GM10248 (cell line): ENCODE data around the gene KIF26B.

Experiments used
- CTCF ChIA-PET: fragments of 300-600 bp; sonication (Branson Sonifier 250); formaldehyde crosslinking; extraction: SDS; loops from one replicate; lab custom pipeline; 2021; ENCODE audit warnings: antibody characterized with exemption; lab: Yijun Ruan, JAX
- POLR2A ChIA-PET: fragments of 350-650 bp; sonication (Branson Sonifier 250); formaldehyde crosslinking; extraction: SDS; loops from one replicate; lab custom pipeline; 2020; ENCODE audit warnings: antibody characterized with exemption; lab: Yijun Ruan, JAX
- DNase-seq: peaks from one replicate; pipeline ENCODE4 v3.0.0; 2012; ENCODE audit errors: extremely low spot score
- TF ChIP-seq, protein P1 (sequence below): IDR thresholded peaks from 2 replicates; pipeline ENCODE4 v1.5.1; 2012; ENCODE audit warnings: mild to moderate bottlenecking, low read depth; ENCODE audit errors: extremely low read depth, missing control alignments, control extremely low read depth

KIF26B gene

GRCh38 chr1:245673881-245674414 is 519.2 kb downstream of the KIF26B start:
- ChIA-PET CTCF (interaction anchor here (1.3 kb wide), 1 partner anchor 9 kb away, joined by 6 read pairs; no protein-coding TSS in a partner anchor), POLR2A (no interaction called here)
- DNase-seq: no peak
- TF ChIP-seq, protein P1, sequence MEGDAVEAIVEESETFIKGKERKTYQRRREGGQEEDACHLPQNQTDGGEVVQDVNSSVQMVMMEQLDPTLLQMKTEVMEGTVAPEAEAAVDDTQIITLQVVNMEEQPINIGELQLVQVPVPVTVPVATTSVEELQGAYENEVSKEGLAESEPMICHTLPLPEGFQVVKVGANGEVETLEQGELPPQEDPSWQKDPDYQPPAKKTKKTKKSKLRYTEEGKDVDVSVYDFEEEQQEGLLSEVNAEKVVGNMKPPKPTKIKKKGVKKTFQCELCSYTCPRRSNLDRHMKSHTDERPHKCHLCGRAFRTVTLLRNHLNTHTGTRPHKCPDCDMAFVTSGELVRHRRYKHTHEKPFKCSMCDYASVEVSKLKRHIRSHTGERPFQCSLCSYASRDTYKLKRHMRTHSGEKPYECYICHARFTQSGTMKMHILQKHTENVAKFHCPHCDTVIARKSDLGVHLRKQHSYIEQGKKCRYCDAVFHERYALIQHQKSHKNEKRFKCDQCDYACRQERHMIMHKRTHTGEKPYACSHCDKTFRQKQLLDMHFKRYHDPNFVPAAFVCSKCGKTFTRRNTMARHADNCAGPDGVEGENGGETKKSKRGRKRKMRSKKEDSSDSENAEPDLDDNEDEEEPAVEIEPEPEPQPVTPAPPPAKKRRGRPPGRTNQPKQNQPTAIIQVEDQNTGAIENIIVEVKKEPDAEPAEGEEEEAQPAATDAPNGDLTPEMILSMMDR: no peak

DNA sequence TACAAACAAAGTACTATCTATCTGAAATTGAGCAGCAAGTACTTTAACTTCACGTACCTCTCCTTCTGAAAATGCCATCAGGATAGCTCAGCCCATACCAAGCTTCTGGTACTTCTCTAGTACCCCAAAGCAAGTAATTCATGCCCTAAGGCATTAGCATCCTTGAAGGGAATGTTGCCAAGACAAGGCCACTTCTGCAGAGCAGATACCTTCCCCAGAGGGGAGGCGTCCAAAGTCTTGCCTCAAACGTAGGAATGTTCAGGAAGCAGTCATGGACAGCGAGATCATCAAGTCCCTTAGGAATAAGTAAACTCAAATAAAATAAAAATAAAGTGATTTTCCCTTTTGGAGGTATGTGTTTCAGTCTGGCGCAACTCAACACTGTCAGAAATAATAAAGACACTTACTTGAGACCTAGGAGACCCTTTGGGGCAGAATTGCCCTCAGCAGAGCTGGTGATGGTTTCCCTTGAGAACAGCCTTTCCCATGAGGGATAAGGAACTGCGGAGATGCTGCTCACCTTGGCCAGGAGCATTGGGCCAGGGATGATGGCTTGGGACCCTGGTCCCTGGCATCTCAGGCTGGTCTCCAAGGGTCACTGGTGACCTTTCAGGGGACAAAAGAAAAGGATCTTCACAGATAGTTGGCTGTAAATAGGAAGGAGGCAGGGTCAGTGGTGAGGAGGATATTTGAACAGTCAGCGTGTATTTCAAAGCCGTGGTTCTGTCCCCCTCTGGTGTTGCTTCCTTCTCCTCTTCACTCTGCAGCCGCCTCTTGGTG is 522.9 kb downstream of the KIF26B start:
- TF ChIP-seq, protein P1: no peak
- DNase-seq: no peak
- POLR2A ChIA-PET: no interaction called here
- CTCF ChIA-PET: interaction anchor here (2.9 kb wide), 1 partner anchor 11 kb away, joined by 10 read pairs; no protein-coding TSS in a partner anchor

GRCh38 chr1:245678860-245679411 is 524.2 kb downstream of the KIF26B start:
- ChIA-PET POLR2A (no interaction called here), CTCF (no interaction called here)
- TF ChIP-seq, protein P1: no peak
- no peak for DNase-seq

DNA sequence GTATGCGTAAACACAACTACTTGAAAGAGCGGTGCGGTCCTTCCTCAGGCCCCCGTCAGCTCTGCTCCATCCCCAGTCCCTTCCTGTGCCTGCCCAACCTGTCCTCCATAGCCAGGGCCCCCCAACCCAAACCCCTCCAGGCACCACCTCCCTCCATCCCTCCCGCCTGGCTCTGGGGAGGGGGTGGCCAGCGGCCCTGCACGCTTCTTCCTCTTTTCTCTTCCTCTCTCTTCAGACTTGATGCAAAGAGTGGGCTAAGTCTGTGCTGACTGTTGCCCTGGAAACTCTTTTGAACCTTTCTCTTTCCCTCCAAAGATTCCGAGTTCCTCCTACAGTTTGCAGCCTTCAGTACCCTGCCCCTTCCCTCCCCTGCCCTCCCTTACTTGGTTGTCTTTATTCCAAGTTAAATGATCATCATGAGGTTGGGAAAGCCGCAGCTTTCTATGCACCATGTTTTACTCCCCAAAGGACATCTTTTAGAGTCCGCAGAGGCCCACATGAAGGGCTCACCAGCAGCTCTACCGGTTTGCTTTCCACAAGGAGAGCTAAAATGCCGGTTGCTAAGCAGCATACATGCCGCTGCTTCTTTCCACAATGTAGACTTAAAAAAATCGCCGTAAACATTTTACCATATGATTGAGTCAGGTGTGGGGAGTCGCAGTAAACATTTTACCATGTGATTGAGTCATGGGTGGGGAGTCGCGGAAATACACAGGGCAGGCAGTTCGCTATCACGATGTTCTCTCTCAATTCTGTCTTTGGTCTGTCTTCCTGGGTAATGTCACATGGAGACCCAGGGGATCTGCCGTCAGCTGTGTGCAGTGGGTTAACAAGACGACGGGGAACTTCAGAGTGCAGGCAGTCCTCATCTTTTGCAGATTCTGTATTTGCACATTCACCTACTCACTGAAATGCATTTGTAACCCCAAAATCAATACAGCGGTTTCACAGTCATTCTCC is 525.3 kb downstream of the KIF26B start:
- ChIA-PET CTCF (no interaction called here), POLR2A (no interaction called here)
- no peak for DNase-seq
- TF ChIP-seq, protein P1: no peak

DNA sequence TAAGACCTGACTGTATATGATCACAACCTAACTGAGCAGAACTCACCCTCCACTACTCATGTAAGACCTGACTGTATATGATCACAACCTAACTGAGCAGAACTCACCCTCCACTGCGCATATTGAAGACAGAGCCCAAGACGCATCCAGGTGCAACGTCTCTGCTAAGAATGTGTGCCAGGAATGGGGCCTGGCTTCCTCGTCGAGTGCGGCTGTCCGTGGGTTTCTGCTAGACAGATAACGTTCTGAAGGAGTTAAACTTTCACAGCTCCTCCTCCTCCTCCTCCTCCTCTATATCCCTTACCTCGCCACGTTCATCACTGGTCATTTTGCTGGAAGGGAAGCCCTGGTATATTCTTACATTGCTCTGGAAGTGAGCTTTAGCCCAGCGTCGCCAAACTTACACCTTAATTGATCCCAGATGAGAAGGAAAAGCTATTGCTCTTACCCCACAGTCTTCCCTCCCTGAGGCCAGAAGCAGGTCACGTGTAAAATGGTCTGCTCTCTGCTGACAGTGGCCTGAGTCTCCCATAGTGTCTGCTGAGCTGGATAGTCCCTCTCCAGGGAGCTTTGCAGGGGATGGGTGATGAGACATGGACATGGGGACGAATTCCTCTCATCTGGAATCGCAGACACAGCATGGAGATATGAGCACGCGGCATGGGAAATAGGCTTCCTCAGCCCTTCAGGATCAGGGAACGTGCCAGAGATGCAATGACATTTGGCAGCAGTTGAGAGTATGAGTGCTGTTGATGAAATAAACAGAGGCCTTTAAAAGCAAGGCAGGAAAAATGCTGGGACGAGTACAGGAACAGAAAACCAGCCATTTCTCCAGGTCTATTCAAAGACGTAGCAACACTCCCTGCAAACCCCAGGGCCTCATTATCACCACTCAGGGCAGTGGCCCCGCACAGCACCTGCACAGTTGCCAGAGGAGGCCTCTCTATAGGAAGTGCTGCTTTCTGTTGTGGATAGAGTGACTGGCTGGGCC is 528.1 kb downstream of the KIF26B start:
- TF ChIP-seq, protein P1: no peak
- CTCF ChIA-PET: no interaction called here
- POLR2A ChIA-PET: no interaction called here
- DNase-seq: no peak
